CD4-positive, alpha-beta memory T cell (primary cell): ENCODE data around the gene DRAXIN. TPM values are rescaled to one million over a fixed set of nuclear protein-coding genes. Genes with fewer than 3 reads are reported as not detected.

Source experiments
- CTCF ChIA-PET: fragments of 350-600 bp; sonication (Branson Sonifier 250); formaldehyde crosslinking; loops from one replicate; lab custom pipeline; 2021; ENCODE audit warnings: inconsistent platforms; ENCODE audit not compliant: partially characterized antibody; lab: Charles Lee
- POLR2A ChIA-PET: fragments of 350-600 bp; sonication (Branson Sonifier 250); formaldehyde crosslinking; loops from one replicate; lab custom pipeline; 2021; ENCODE audit not compliant: partially characterized antibody; lab: Charles Lee
- DNase-seq, 5 donors: peaks; one replicate each; pipeline versions ENCODE4 v3.0.0 to v3.0.0-alpha.2; 2020 to 2022; ENCODE audit warnings: mixed read lengths in 1 of 5
- H3K27ac ChIP-seq: one replicate; pipeline ENCODE4 v1.7.0; 2013; ENCODE audit warnings: low read depth, low read length
- H3K27me3 ChIP-seq: 2 replicates; pipeline ENCODE4 v1.7.0; 2013; ENCODE audit warnings: mild to moderate bottlenecking, low read length, moderate library complexity; ENCODE audit not compliant: insufficient read depth
- H3K36me3 ChIP-seq: 2 replicates; pipeline ENCODE4 v1.7.0; 2013; ENCODE audit warnings: mild to moderate bottlenecking, low read length, moderate library complexity; ENCODE audit not compliant: insufficient read depth
- H3K4me1 ChIP-seq: 2 replicates; pipeline ENCODE4 v1.7.0; 2013; ENCODE audit warnings: mild to moderate bottlenecking, low read length, moderate library complexity; ENCODE audit not compliant: insufficient read depth
- H3K4me3 ChIP-seq, 2 donors: one replicate each; pipeline ENCODE4 v1.7.0; 2013; ENCODE audit warnings: low read length in 2 of 2, mild to moderate bottlenecking in 1 of 2
- H3K9me3 ChIP-seq, 2 donors: one replicate each; pipeline ENCODE4 v1.7.0; 2013; ENCODE audit warnings: low read length in 2 of 2, control low read depth in 1 of 2; ENCODE audit not compliant: control insufficient read depth in 1 of 2
- H3K27ac Mint-ChIP-seq, 7 donors: one replicate each; pipeline ENCODE4 v1.8.0; 2020 to 2021; ENCODE audit warnings: mixed read lengths in 7 of 7, mild to moderate bottlenecking in 6 of 7, inconsistent platforms in 3 of 7, moderate library complexity in 3 of 7
- H3K27me3 Mint-ChIP-seq, 2 donors: one replicate each; pipeline ENCODE4 v1.8.0; 2020 to 2021; ENCODE audit warnings: mixed read lengths in 2 of 2
- H3K36me3 Mint-ChIP-seq, 2 donors: one replicate each; pipeline ENCODE4 v1.8.0; 2020 to 2021; ENCODE audit warnings: mixed read lengths in 2 of 2, inconsistent platforms in 1 of 2, mild to moderate bottlenecking in 1 of 2
- H3K4me1 Mint-ChIP-seq, 4 donors: one replicate each; pipeline ENCODE4 v1.8.0; 2020 to 2021; ENCODE audit warnings: mixed read lengths in 4 of 4, mild to moderate bottlenecking in 1 of 4
- H3K4me3 Mint-ChIP-seq, 8 donors: one replicate each; pipeline ENCODE4 v1.8.0; 2020 to 2021; ENCODE audit warnings: mixed read lengths in 8 of 8, mild to moderate bottlenecking in 7 of 8, moderate library complexity in 6 of 8, inconsistent platforms in 3 of 8
- H3K9me3 Mint-ChIP-seq, 8 donors: one replicate each; pipeline ENCODE4 v1.8.0; 2020 to 2021; ENCODE audit warnings: mixed read lengths in 8 of 8, mild to moderate bottlenecking in 5 of 8, inconsistent platforms in 3 of 8, moderate library complexity in 1 of 8
- intact Hi-C: fragments of 100-400 bp; cut with micrococcal nuclease; formaldehyde crosslinking; loops from one replicate; pipeline ENCODE4 v1.15.1; 2023
- polyA plus RNA-seq, 2 donors: library from polyadenylated mRNA; unstranded; fragments of 300-500 nt; fragmentation: Illumina TruSeq; gene quantifications; one replicate each; pipeline ENCODE4 v1.2.3, GENCODE V29; 2021
- total RNA-seq, 2 experiments: library from RNA; stranded (reverse); gene quantifications; one replicate each; pipeline ENCODE4 v1.2.3, GENCODE V29; 2021

The DRAXIN gene
- total and polyA plus RNA-seq, 4 experiments from 2014 or later: 0.07 to 0.23 (median 0.17) TPM; not detected in 1

DNA sequence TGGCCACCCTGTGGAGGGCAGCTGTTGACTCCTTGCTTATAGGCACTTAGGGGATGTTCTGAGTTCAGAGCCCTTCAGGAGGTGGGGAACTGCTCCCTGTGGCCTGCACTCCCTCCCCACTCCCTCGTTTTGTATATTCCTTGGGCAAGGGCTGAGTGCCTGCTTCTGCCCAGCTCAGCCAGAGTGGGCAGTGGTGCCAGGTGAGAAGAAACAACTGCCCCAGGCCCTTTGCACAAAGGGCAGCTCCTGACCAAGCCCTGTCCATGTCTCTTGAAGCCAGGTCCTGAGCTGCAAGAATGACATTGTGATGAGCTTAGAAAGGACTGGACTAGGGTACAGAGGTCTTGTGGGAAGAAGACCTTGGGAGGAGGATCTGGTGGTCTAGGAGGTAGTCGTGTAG lies 46.6 kb downstream of the DRAXIN start:
- ChIA-PET CTCF (interaction anchor here (1.1 to 3.6 kb wide), 4 partner anchors 19 to 700 kb away, joined by 3 to 20 read pairs (median 10); partner anchors contain the start of gene FBXO6), POLR2A (interaction anchor here (0.9 to 4.4 kb wide), 4 partner anchors 19 to 170 kb away, joined by 3 to 31 read pairs (median 14); partner anchors contain the start of gene FBXO6)
- H3K27ac Mint-ChIP-seq: peak overlapping the region in 4 of 7 donors; percentile 6 to 79 (median 71)
- intact Hi-C loops: no loop called here
- H3K9me3 Mint-ChIP-seq: peaks cover 0 to 2% (median 0%) of the 10 kb centered on the region in 8 donors
- H3K27me3 Mint-ChIP-seq: no peaks in the 10 kb centered on the region
- H3K4me1 ChIP-seq: peaks cover 67% of the 10 kb centered on the region
- DNase-seq: no peak
- no peaks in the 10 kb centered on the region for H3K9me3 ChIP-seq
- H3K27ac ChIP-seq: no peak overlapping the region
- H3K36me3 Mint-ChIP-seq: peaks cover 0 to 2% of the 10 kb centered on the region in 2 donors
- peaks cover 45 to 82% (median 62%) of the 10 kb centered on the region in 4 donors for H3K4me1 Mint-ChIP-seq
- no peak overlapping the region for H3K4me3 ChIP-seq
- no peaks in the 10 kb centered on the region for H3K36me3 ChIP-seq
- H3K27me3 ChIP-seq: no peaks in the 10 kb centered on the region
- H3K4me3 Mint-ChIP-seq: peak overlapping the region in 6 of 8 donors; percentile 15 to 96 (median 32)

DNA sequence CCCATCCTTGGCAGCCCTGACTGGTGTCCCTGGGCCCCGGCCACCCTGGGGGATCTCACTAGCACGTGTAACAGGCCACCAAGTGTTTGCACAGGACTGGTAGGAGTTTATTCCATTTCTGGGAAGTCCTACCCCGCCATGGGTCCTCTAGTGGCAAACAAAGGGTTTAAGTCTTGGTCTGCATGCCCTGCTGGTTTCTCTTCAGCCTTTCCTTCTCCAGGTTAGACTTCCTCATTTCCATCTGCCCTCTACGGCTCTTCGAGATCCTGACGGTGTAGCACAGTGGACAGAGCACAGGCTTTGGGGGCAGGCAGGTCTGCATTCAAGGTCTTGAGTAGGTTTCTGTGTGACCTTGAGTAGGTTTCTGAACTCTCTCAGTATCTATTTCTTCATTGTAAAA lies 47.3 kb downstream of the DRAXIN start:
- Histone ChIP-seq H3K4me1 (peaks cover 67% of the 10 kb centered on the region), H3K4me3 (no peak overlapping the region), H3K36me3 (no peaks in the 10 kb centered on the region), H3K27ac (no peak overlapping the region), H3K27me3 (no peaks in the 10 kb centered on the region), H3K9me3 (no peaks in the 10 kb centered on the region)
- peak overlapping the region in 3 of 7 donors; percentile 37 to 79 (median 67) for H3K27ac Mint-ChIP-seq
- H3K4me1 Mint-ChIP-seq: peaks cover 45 to 80% (median 62%) of the 10 kb centered on the region in 4 donors
- DNase-seq: no peak
- ChIA-PET POLR2A (no interaction called here), CTCF (interaction anchor here (3.6 kb wide), 1 partner anchor 75 kb away, joined by 18 read pairs; the partner anchor contains the start of gene FBXO6)
- peaks cover 0 to 2% of the 10 kb centered on the region in 2 donors for H3K36me3 Mint-ChIP-seq
- H3K9me3 Mint-ChIP-seq: peaks cover 0 to 2% (median 0%) of the 10 kb centered on the region in 8 donors
- H3K27me3 Mint-ChIP-seq: no peaks in the 10 kb centered on the region
- peak overlapping the region in 3 of 8 donors; percentile 7 to 26 (median 26) for H3K4me3 Mint-ChIP-seq
- intact Hi-C loops: no loop called here

GRCh38 chr1:11740258-11741192 lies 49.0 kb downstream of the DRAXIN start:
- H3K4me1 Mint-ChIP-seq: peaks cover 43 to 80% (median 60%) of the 10 kb centered on the region in 4 donors
- ChIA-PET POLR2A (interaction anchor here (1.0 to 2.1 kb wide), 3 partner anchors 10 to 167 kb away, joined by 3 to 6 read pairs (median 4); no protein-coding TSS in a partner anchor), CTCF (interaction anchor here (1.2 kb wide), 1 partner anchor 29 kb away, joined by 3 read pairs; no protein-coding TSS in a partner anchor)
- no peaks in the 10 kb centered on the region for H3K9me3 ChIP-seq
- intact Hi-C loops: no loop called here
- peak overlapping the region in 7 of 8 donors; percentile 63 to 83 (median 74) for H3K4me3 Mint-ChIP-seq
- peaks cover 0 to 3% of the 10 kb centered on the region in 2 donors for H3K36me3 Mint-ChIP-seq
- H3K27me3 Mint-ChIP-seq: no peaks in the 10 kb centered on the region
- H3K4me1 ChIP-seq: peaks cover 65% of the 10 kb centered on the region
- peak overlapping the region in 6 of 7 donors; percentile 18 to 66 (median 54) for H3K27ac Mint-ChIP-seq
- H3K9me3 Mint-ChIP-seq: peaks cover 0 to 2% (median 0%) of the 10 kb centered on the region in 8 donors
- no peak overlapping the region for H3K27ac ChIP-seq
- no peaks in the 10 kb centered on the region for H3K36me3 ChIP-seq
- peak; percentile 29 to 50 (median 36) for DNase-seq
- H3K4me3 ChIP-seq: peak overlapping the region; percentile 9 to 14
- H3K27me3 ChIP-seq: no peaks in the 10 kb centered on the region

GRCh38 chr1:11741482-11741881 lies 50.0 kb downstream of the DRAXIN start:
- Mint-ChIP-seq H3K27ac (no peak overlapping the region), H3K36me3 (peaks cover 7 to 11% of the 10 kb centered on the region in 2 donors), H3K4me3 (peak overlapping the region in 6 of 8 donors; percentile 6 to 83 (median 74)), H3K9me3 (peaks cover 0 to 2% (median 0%) of the 10 kb centered on the region in 8 donors), H3K4me1 (peaks cover 42 to 72% (median 58%) of the 10 kb centered on the region in 4 donors), H3K27me3 (no peaks in the 10 kb centered on the region)
- Histone ChIP-seq H3K9me3 (no peaks in the 10 kb centered on the region), H3K4me3 (no peak overlapping the region), H3K27ac (no peak overlapping the region), H3K4me1 (peaks cover 61% of the 10 kb centered on the region), H3K27me3 (no peaks in the 10 kb centered on the region), H3K36me3 (no peaks in the 10 kb centered on the region)
- ChIA-PET POLR2A (interaction anchor here (1.6 to 2.1 kb wide), 2 partner anchors 11 to 46 kb away, joined by 4 to 6 read pairs; no protein-coding TSS in a partner anchor), CTCF (interaction anchor here (1.1 to 1.2 kb wide), 2 partner anchors 22 to 30 kb away, joined by 3 read pairs; no protein-coding TSS in a partner anchor)
- intact Hi-C loops: no loop called here
- DNase-seq: no peak

DNA sequence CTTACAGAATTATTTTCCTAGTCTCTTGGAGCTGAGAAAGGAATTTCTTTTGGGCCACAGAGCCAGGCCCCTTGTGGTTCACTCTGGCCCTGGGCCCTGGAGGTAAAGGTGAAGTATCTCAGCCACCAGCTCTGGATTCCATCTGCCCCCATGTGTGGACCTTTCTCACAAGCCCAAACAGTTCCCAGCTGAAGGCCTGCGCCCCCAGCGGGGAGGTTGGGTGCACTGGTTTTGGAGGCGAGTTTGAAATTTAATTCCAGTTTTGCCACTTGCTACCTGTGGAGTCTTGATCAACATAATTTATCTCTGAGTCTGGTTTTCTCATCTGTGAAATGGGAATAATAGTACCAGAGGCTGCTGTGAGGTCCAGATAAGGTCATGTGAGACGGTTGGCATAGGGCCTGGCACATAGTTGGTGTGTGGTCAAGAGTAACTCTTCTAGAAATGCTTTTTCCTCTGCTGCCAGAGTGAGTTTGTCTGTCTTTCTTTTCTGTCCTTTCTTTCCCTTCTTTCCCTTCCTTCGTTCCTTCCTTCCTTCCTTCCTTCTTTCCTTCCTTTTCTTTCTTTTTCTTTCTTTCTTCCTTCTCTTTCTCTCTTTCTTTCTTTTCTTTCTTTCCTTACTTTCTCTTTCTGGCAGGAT lies 50.5 kb downstream of the DRAXIN start:
- H3K4me1 ChIP-seq: peaks cover 55% of the 10 kb centered on the region
- Mint-ChIP-seq H3K4me3 (peak overlapping the region in 5 of 8 donors; percentile 6 to 73 (median 46)), H3K36me3 (peaks cover 13 to 16% of the 10 kb centered on the region in 2 donors), H3K4me1 (peaks cover 42 to 72% (median 57%) of the 10 kb centered on the region in 4 donors), H3K27me3 (no peaks in the 10 kb centered on the region), H3K27ac (peak overlapping the region in 5 of 7 donors; percentile 18 to 87 (median 42)), H3K9me3 (peaks cover 0 to 2% (median 0%) of the 10 kb centered on the region in 8 donors)
- intact Hi-C loops: no loop called here
- no peaks in the 10 kb centered on the region for H3K36me3 ChIP-seq
- no peaks in the 10 kb centered on the region for H3K27me3 ChIP-seq
- no peak overlapping the region for H3K4me3 ChIP-seq
- H3K9me3 ChIP-seq: no peaks in the 10 kb centered on the region
- no peak for DNase-seq
- ChIA-PET POLR2A (interaction anchor here (1.6 to 2.1 kb wide), 2 partner anchors 11 to 46 kb away, joined by 4 to 6 read pairs; no protein-coding TSS in a partner anchor), CTCF (interaction anchor here (1.1 kb wide), 1 partner anchor 22 kb away, joined by 3 read pairs; no protein-coding TSS in a partner anchor)
- no peak overlapping the region for H3K27ac ChIP-seq

DNA sequence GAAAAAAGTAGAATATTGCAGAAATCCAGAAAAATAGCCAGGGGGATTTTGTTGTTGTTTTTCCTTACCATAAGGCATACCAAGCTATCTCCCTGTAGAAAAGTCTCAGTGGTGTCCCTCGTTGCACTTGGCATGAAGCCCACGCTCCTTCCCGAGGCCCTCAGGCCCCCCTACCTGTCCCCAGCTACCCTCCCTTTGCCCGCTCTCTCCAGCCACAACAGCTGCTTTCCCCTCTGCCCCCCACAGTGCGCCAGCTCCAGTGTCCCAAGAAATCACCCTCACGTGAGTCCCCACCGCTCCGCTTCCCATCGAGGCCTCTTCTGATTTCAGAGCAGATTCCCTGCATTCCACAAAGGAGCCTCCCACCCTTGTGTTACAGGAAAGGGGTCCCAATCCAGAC lies 52.8 kb downstream of the DRAXIN start:
- Histone ChIP-seq H3K27ac (no peak overlapping the region), H3K36me3 (no peaks in the 10 kb centered on the region), H3K9me3 (no peaks in the 10 kb centered on the region), H3K4me3 (no peak overlapping the region), H3K27me3 (no peaks in the 10 kb centered on the region), H3K4me1 (peaks cover 43% of the 10 kb centered on the region)
- ChIA-PET CTCF (interaction anchor here (0.8 kb wide), 1 partner anchor 8 kb away, joined by 3 read pairs; the partner anchor contains the start of gene AGTRAP), POLR2A (interaction anchor here (1.1 kb wide), 1 partner anchor 9 kb away, joined by 4 read pairs; the partner anchor contains the start of gene AGTRAP)
- no peak overlapping the region for H3K4me3 Mint-ChIP-seq
- H3K4me1 Mint-ChIP-seq: peaks cover 30 to 59% (median 43%) of the 10 kb centered on the region in 4 donors
- H3K27ac Mint-ChIP-seq: no peak overlapping the region
- H3K27me3 Mint-ChIP-seq: no peaks in the 10 kb centered on the region
- intact Hi-C loops: no loop called here
- no peak for DNase-seq
- peaks cover 18 to 22% of the 10 kb centered on the region in 2 donors for H3K36me3 Mint-ChIP-seq
- H3K9me3 Mint-ChIP-seq: peaks cover 0 to 2% (median 0%) of the 10 kb centered on the region in 8 donors
